K562 (cell line): ENCODE measurements around the gene PTGER3. TPM values are rescaled to one million over a fixed set of nuclear protein-coding genes. Genes with fewer than 3 reads are reported as not detected.

Experiments
- BRCA1 ChIP-seq, 2 experiments: fragments of 450-650 bp in 1 of 2; sonication (generic) in 1 of 2; formaldehyde crosslinking in 1 of 2; IDR thresholded peaks; 2 replicates each; pipeline versions ENCODE4 v1.5.0 to v1.6.1; 2017 to 2020; ENCODE audit warnings: mild to moderate bottlenecking in 1 of 2, missing genetic modification reagents in 1 of 2
- BRD4 ChIP-seq: fragments of 200-600 bp; sonication (generic); IDR thresholded peaks from 2 replicates; pipeline ENCODE4 v1.6.1; 2017; ENCODE audit warnings: inconsistent platforms
- FIP1L1 ChIP-seq: fragments of 200-400 bp; formaldehyde crosslinking; IDR thresholded peaks from 2 replicates; pipeline ENCODE4 v1.6.1; 2018; ENCODE audit warnings: mild to moderate bottlenecking, low read depth, low read length; ENCODE audit not compliant: poor library complexity, severe bottlenecking
- NBN ChIP-seq: fragments of 450-650 bp; IDR thresholded peaks from 2 replicates; pipeline ENCODE4 v1.6.1; 2016; ENCODE audit warnings: low read depth, mild to moderate bottlenecking
- RBM22 ChIP-seq: fragments of 200-400 bp; formaldehyde crosslinking; IDR thresholded peaks from 2 replicates; pipeline ENCODE4 v1.6.1; 2018; ENCODE audit warnings: low read length, low read depth; ENCODE audit not compliant: poor library complexity, severe bottlenecking
- RBM39 ChIP-seq: fragments of 200-400 bp; formaldehyde crosslinking; optimal IDR thresholded peaks from 2 replicates; pipeline ENCODE3; 2018; ENCODE audit warnings: low read depth, low read length
- TRIM24 ChIP-seq, 2 experiments: fragments of 450-650 bp; IDR thresholded peaks; 2 replicates each; pipeline ENCODE4 v1.6.1; 2016
- ZNF764 ChIP-seq: fragments of 250-450 bp; sonication (Bioruptor Pico); IDR thresholded peaks from 2 replicates; pipeline ENCODE4 v1.4.0; 2020; ENCODE audit warnings: low read depth, mild to moderate bottlenecking, moderate library complexity
- polyA plus RNA-seq, 8 experiments: library from polyadenylated mRNA; depleted of rRNA in 4 of 8; stranded (reverse) in 5 of 8; unstranded in 3 of 8; fragments of >200 nt; fragmentation: Nextera tagmentation in 2 of 8; fragmentation: Illumina TruSeq in 1 of 8; extraction: Ambion mirVana in 2 of 8; extraction: Trizol in 1 of 8; gene quantifications; 2 replicates each; pipeline versions ENCODE4 v1.2.1 to v1.2.3, GENCODE V29; 2011 to 2014; ENCODE audit warnings: inconsistent platforms in 1 of 8, missing spikeins in 1 of 8
- total RNA-seq, 7 experiments: library from RNA; depleted of rRNA in 6 of 7; stranded (reverse); fragments of >200 nt in 6 of 7; fragmentation: Illumina TruSeq in 2 of 7; extraction: Trizol in 2 of 7; gene quantifications; 2 replicates each; pipeline versions ENCODE4 v1.2.1 to v1.2.3, GENCODE V29; 2011 to 2021; ENCODE audit warnings: low replicate concordance in 1 of 7
- TF ChIP-seq, protein P1 (sequence below), 2 experiments: IDR thresholded peaks; 2 replicates each; pipeline ENCODE4 v1.6.1; 2011; ENCODE audit warnings: borderline replicate concordance in 1 of 2, control low read depth in 1 of 2, low read depth in 1 of 2, low read length in 1 of 2, mild to moderate bottlenecking in 1 of 2, mixed read lengths in 1 of 2, moderate library complexity in 1 of 2; ENCODE audit not compliant: insufficient read depth in 1 of 2, insufficient read length in 1 of 2, poor library complexity in 1 of 2, severe bottlenecking in 1 of 2; ENCODE audit errors: extremely low read depth in 1 of 2
- TF ChIP-seq, protein P2 (sequence below): fragments of 450-650 bp; IDR thresholded peaks from 2 replicates; pipeline ENCODE4 v1.7.1; 2018; ENCODE audit warnings: mild to moderate bottlenecking, low read depth; ENCODE audit not compliant: partially characterized antibody
- TF ChIP-seq, protein P3 (sequence below): fragments of 250-450 bp; sonication (Bioruptor Pico); IDR thresholded peaks from 2 replicates; pipeline ENCODE4 v1.4.0; 2020
- TF ChIP-seq, protein P4 (sequence below): IDR thresholded peaks from 2 replicates; pipeline ENCODE4 v1.6.1; 2011; ENCODE audit warnings: borderline replicate concordance, low read depth, mild to moderate bottlenecking, moderate library complexity, low read length; ENCODE audit not compliant: insufficient read depth, poor library complexity, severe bottlenecking

The PTGER3 gene
- total and polyA plus RNA-seq, 9 of the 15 experiments (the other 6 are each of a cell fraction or from before 2014, with no cell fraction given) = 3.8 to 28.5 (median 14.2) TPM

DNA sequence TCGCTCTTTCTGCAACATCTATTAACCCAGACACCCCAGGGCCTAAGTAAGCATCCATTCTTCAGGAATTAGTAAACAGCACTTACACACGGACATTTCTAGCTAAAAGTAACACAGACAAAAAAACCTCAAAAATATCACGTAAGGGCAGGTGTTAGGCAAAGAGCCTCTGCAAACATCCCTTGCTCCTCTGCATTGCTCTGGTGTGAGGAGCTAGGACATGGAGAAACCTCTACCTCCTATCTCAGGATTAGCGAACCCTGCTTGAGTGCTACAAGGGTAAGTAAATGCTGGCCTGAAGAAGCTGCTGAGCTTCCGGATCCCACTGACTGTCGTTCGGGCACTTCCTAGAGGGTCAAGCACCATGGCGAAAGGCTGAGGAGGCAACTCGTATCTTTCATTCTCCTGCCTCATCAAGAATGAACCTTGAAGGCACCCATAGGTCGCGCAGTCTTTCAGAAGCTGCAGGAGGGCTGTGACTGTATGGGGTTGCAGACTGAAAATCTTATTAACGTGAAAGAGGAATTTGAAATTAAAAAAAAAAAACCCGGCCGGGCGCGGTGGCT lies 2.1 kb downstream of the PTGER3 start (continued):
- TF ChIP-seq, protein P1, sequence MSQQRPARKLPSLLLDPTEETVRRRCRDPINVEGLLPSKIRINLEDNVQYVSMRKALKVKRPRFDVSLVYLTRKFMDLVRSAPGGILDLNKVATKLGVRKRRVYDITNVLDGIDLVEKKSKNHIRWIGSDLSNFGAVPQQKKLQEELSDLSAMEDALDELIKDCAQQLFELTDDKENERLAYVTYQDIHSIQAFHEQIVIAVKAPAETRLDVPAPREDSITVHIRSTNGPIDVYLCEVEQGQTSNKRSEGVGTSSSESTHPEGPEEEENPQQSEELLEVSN (IDR thresholded peaks at IDR 0.05; ENCODE audit: borderline replicate concordance in 1 of 2, extremely low read depth in 1 of 2, insufficient read depth in 1 of 2, insufficient read length in 1 of 2, low read depth in 1 of 2, low read length in 1 of 2, poor library complexity in 1 of 2, severe bottlenecking in 1 of 2) = no peak
- TF ChIP-seq, protein P2, sequence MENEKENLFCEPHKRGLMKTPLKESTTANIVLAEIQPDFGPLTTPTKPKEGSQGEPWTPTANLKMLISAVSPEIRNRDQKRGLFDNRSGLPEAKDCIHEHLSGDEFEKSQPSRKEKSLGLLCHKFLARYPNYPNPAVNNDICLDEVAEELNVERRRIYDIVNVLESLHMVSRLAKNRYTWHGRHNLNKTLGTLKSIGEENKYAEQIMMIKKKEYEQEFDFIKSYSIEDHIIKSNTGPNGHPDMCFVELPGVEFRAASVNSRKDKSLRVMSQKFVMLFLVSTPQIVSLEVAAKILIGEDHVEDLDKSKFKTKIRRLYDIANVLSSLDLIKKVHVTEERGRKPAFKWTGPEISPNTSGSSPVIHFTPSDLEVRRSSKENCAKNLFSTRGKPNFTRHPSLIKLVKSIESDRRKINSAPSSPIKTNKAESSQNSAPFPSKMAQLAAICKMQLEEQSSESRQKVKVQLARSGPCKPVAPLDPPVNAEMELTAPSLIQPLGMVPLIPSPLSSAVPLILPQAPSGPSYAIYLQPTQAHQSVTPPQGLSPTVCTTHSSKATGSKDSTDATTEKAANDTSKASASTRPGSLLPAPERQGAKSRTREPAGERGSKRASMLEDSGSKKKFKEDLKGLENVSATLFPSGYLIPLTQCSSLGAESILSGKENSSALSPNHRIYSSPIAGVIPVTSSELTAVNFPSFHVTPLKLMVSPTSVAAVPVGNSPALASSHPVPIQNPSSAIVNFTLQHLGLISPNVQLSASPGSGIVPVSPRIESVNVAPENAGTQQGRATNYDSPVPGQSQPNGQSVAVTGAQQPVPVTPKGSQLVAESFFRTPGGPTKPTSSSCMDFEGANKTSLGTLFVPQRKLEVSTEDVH = no peak
- TF ChIP-seq, protein P3, sequence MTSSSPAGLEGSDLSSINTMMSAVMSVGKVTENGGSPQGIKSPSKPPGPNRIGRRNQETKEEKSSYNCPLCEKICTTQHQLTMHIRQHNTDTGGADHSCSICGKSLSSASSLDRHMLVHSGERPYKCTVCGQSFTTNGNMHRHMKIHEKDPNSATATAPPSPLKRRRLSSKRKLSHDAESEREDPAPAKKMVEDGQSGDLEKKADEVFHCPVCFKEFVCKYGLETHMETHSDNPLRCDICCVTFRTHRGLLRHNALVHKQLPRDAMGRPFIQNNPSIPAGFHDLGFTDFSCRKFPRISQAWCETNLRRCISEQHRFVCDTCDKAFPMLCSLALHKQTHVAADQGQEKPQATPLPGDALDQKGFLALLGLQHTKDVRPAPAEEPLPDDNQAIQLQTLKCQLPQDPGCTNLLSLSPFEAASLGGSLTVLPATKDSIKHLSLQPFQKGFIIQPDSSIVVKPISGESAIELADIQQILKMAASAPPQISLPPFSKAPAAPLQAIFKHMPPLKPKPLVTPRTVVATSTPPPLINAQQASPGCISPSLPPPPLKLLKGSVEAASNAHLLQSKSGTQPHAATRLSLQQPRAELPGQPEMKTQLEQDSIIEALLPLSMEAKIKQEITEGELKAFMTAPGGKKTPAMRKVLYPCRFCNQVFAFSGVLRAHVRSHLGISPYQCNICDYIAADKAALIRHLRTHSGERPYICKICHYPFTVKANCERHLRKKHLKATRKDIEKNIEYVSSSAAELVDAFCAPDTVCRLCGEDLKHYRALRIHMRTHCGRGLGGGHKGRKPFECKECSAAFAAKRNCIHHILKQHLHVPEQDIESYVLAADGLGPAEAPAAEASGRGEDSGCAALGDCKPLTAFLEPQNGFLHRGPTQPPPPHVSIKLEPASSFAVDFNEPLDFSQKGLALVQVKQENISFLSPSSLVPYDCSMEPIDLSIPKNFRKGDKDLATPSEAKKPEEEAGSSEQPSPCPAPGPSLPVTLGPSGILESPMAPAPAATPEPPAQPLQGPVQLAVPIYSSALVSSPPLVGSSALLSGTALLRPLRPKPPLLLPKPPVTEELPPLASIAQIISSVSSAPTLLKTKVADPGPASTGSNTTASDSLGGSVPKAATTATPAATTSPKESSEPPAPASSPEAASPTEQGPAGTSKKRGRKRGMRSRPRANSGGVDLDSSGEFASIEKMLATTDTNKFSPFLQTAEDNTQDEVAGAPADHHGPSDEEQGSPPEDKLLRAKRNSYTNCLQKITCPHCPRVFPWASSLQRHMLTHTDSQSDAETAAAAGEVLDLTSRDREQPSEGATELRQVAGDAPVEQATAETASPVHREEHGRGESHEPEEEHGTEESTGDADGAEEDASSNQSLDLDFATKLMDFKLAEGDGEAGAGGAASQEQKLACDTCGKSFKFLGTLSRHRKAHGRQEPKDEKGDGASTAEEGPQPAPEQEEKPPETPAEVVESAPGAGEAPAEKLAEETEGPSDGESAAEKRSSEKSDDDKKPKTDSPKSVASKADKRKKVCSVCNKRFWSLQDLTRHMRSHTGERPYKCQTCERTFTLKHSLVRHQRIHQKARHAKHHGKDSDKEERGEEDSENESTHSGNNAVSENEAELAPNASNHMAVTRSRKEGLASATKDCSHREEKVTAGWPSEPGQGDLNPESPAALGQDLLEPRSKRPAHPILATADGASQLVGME (CRISPR knock-in tag) = no peak
- TF ChIP-seq, protein P4, sequence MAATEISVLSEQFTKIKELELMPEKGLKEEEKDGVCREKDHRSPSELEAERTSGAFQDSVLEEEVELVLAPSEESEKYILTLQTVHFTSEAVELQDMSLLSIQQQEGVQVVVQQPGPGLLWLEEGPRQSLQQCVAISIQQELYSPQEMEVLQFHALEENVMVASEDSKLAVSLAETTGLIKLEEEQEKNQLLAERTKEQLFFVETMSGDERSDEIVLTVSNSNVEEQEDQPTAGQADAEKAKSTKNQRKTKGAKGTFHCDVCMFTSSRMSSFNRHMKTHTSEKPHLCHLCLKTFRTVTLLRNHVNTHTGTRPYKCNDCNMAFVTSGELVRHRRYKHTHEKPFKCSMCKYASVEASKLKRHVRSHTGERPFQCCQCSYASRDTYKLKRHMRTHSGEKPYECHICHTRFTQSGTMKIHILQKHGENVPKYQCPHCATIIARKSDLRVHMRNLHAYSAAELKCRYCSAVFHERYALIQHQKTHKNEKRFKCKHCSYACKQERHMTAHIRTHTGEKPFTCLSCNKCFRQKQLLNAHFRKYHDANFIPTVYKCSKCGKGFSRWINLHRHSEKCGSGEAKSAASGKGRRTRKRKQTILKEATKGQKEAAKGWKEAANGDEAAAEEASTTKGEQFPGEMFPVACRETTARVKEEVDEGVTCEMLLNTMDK = no peak
- TF ChIP-seq FIP1L1 (no peak), RBM39 (no peak), TRIM24 (IDR thresholded peaks at IDR 0.05) (no peak), ZNF764 (CRISPR knock-in tag) (no peak), NBN (0 out of 2 replicates have a peak, but pooled peaks have one; percentile 28), RBM22 (no peak), BRCA1 (IDR thresholded peaks at IDR 0.05) (no peak), BRCA1 (CRISPR knock-in tag; IDR thresholded peaks at IDR 0.05) (no peak), BRD4 (no peak)
